NCI-H69 (cell line): ENCODE data around the gene ZNF892.

Source experiments
- DNase-seq: peaks from one replicate; lab custom pipeline; 2025; lab: John Stamatoyannopoulos, UW

ZNF892 gene

DNA sequence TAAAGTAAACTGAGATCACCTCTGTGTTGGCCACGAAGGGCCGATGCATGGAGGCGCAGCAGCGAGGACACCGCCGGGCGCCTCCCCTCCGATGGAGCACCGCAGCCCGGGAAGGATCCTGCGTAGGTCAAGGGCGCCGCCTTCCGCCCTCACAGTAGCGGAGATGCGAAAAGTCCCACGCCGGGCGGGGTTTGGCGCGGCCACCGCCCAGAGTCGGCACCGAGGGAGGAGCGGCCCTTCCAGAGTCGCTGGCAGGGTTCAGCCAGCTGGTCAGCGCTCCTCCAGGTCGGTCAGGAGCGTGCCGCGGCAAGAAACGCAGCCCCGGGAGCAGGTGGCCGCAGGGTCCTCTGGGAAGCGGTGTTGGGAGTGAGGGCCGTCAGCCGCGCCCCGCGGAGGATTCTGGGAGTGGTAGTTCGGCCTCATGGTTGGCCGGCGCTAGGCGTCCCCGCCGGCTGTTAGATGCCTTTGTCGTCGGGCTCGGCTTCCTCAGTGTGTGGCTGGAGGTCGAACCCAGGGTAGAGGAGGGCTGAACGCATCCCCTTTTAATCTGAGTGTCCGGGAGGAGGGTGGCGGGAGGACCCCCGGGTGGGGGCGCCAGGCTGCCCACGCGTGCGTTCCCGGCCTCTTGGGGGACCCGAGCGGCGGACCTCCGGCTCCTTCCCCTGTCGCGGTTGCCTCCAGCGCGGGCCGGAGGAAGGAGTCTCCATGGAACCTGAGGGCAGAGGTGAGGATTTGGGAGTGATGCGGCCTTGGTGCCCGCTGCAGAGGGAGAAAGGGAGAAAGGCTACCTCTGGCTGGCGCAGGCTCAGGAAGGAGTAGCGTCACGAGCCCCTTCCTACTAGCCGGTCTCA is at the start of gene ZNF892:
Gene ZNF892 (plus strand): TSS at position 411 of the 851 bp plus-strand sequence. CDS start 295 bp downstream, at position 706.
- DNase-seq: peak; percentile 90

DNA sequence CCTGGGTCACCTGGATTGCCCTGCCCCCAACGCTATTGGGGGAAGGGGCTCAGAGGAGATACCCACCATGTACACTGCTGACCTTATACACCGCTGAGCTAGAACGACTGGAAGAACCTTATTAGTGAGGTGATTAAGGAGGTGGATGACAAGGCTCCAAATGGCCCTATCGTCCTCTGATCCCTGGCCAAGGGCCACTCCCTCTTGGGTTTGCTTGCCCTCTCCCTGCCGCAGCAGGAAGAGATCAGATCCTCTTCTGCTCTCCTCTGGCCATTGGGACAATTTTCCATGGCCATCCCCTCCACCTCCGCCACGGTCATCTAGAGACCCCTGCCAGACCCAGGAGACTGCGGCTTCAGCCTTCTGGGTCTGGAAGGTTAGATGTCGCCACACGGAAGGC is 48.9 kb upstream of the ZNF892 start:
- no peak for DNase-seq

DNA sequence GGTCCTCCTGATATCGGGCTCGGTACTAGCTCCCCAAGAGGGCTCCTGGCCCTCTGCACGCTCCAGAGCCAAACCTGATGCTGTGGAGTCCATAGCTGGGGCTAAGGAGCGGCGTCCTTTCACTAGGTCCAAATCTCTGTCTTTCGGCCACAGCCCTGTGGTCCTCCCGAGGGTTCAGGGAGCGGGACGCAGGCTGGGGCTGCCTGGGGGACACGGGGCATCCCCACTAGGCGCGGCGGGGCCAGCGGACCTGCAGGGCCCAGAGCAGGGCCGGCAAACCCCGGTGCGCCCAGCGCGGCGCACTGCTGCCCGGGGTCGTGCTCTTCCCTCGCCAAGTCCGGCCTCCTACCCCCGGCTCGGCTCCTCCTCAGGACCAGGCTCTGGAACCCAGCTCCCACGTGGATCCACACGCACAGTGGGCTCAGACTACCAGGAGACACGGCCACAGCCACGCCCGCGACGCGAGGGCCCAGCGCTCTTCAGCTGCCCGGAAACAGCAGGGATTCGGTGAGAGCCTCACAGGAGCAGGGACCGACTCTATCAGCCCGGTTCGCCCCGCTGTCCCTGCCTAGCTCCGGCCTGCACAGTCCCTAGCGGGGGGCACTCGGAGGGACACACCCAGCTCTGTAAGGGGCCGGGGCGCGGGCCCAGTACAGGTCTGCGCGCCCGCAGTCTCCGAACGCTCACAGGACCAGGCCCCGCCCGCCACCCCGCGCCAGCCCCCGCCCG is 48.3 kb upstream of the ZNF892 start:
- DNase-seq: peak; percentile 58

- DNase-seq: peak; percentile 82
Observed at GRCh38 chr2:95159690-95160449, 47.5 kb upstream of the ZNF892 start, which contains the start of gene ZNF514. Gene ZNF514 (minus strand): TSS chr2:95159848. CDS start chr2:95153253, 6,595 bp downstream.

DNA sequence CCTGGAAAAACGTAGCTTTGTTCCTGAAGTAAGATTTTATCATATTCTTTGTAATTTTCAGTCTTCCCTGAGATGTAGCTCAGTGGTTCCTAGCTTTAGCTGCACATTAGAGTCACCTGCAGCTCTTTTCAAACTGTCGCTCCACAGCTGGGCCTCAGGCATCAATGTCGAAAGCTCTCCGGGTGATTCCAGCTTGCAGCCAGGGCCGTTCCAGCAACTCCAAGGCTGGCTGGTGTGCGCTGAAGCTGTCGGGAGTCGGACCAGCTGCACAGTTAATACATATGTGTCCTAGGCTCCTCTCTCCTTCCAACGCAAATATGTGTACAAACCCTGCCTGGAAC is 42.3 kb upstream of the ZNF892 start:
- DNase-seq: no peak

GRCh38 chr2:95165371-95166064 is 41.8 kb upstream of the ZNF892 start, which contains the start of gene ZNF2:
Gene ZNF2 (plus strand): TSS chr2:95165809. CDS start chr2:95176227, 10,418 bp downstream.
- DNase-seq: peak; percentile 96

GRCh38 chr2:95166065-95166763 is 41.1 kb upstream of the ZNF892 start:
- DNase-seq: no peak

DNA sequence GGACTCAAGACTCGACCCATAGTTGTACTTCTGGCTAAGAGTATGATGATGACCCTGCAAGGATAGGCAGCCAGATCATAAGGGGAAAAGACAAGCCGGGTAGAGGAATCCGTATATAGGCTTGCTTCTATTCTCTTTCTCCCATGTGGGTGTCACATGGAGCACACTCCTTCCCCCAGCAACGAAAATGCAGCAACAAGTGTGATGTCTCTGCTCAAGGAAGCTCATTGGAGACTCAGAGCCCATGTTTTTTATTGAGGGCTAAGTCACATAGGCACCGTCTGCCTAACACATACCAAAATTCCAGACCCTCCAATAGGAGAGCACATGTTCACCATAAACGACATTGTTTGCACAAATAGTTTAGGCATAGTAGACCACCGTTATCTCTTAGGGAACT is 35.4 kb upstream of the ZNF892 start:
- DNase-seq: no peak

DNA sequence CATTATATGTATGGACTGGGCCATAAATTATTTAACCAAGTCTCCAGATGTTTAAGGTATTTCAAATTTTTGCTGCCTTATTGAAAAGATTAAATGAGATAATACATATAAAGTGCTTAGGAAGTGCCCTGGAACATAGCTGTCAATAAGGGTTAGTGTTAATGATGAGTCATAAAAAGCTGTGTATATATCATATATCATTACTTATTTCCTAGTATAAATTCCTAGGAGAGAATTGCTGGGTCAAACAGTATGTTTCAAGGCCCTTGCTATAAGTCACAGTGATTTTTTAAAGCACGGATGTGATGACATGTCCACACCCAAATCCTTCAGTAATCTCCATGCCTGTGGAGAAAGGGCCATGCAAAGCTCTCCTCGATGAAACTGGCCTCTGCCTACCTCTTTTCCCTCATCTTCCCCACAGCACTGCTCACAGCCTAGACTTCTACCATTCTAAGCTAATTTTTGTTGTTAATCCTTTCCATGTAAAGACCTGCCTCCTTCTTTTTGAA is 33.2 kb upstream of the ZNF892 start:
- DNase-seq: no peak

- no peak for DNase-seq
Observed at GRCh38 chr2:95179451-95179850, 27.9 kb upstream of the ZNF892 start.

DNA sequence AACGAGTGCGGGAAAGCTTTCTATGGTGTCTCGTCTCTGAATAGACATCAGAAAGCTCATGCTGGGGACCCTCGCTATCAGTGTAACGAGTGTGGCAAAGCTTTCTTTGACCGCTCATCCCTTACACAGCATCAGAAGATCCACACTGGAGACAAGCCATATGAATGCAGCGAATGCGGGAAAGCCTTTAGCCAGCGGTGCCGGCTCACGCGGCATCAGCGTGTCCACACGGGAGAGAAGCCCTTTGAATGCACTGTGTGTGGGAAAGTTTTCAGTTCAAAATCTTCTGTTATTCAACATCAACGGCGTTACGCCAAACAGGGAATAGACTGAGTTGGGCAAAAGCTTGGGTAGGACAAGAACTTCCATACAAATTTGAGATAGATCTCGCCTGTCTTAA is 25.5 kb upstream of the ZNF892 start:
- DNase-seq: no peak

GRCh38 chr2:95185197-95185596 is 22.1 kb upstream of the ZNF892 start:
- DNase-seq: no peak

DNA sequence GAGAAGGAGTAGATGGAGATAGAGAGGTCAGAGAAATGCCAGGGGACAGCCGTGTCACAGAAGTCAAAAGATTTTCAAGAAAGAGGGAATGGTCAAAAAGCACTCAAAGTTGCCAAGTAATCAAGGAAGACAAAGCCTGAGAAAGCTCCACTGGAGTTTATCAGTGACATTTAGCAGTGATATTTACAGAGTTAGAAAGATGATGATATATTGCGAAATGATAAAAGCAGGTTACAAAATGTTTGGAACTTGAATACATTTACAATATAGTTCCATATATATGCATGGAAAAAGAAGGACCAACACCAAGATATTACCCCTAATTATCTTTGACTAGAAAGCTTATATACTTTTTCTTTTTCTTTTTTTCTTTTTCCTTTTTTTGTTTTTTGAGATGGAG is 21.3 kb upstream of the ZNF892 start:
- no peak for DNase-seq

- DNase-seq: peak; percentile 38
Observed at GRCh38 chr2:95192956-95193355, 14.4 kb upstream of the ZNF892 start.

- DNase-seq: no peak
Observed at GRCh38 chr2:95203911-95204310, 3.4 kb upstream of the ZNF892 start.

GRCh38 chr2:95204396-95204795 is 2.9 kb upstream of the ZNF892 start:
- no peak for DNase-seq

GRCh38 chr2:95206096-95206495 is 1.2 kb upstream of the ZNF892 start:
- DNase-seq: no peak

- DNase-seq: no peak
Observed at GRCh38 chr2:95208106-95208505, 785 bp downstream of the ZNF892 start.

GRCh38 chr2:95215018-95215612 is 7.8 kb downstream of the ZNF892 start:
- DNase-seq: no peak

- no peak for DNase-seq
Observed at GRCh38 chr2:95220449-95220848, 13.1 kb downstream of the ZNF892 start.

DNA sequence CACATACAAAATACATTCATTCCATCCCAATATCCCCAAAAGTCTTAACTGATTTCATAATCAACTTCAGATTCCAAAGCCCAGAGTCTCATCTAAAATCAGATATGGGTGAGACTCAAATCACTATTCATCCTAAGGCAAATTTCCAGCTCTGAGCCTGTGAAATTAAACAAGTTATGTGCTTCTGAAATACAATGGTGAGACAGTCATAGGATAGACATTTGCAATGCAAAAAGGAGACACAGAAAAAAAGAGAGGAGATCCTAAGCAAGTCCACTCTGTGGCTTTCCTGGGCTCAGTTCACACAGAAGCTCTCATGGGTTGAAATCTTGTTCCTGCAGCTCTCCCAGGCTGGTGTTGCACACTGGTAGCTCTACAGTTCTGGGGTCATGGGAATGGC is 18.3 kb downstream of the ZNF892 start:
- no peak for DNase-seq
